A673 (cell line): ENCODE data around the gene M6PR. TPM values are rescaled to one million over a fixed set of nuclear protein-coding genes. Genes with fewer than 3 reads are reported as not detected.

Experiments
- BruUV-seq: library from RNA; stranded (reverse); fragments of 400-500 nt; replicated peaks from 2 replicates; lab custom pipeline; 2021; lab: Mats Ljungman, UMichigan
- CTCF ChIA-PET: fragments of 300-600 bp; sonication (Branson Sonifier 250); formaldehyde crosslinking; loops from one replicate; lab custom pipeline; 2022; ENCODE audit warnings: antibody characterized with exemption; lab: Charles Lee
- POLR2A ChIA-PET: fragments of 300-600 bp; sonication (Branson Sonifier 250); formaldehyde crosslinking; loops from one replicate; lab custom pipeline; 2022; ENCODE audit warnings: antibody characterized with exemption; ENCODE audit not compliant: low non-redundant PET; lab: Charles Lee
- DNase-seq: peaks from one replicate; pipeline ENCODE4 v3.0.0-alpha.2; 2015; ENCODE audit warnings: low spot score
- H3K27ac ChIP-seq: fragments of 200-600 bp; sonication (generic); 2 replicates; pipeline ENCODE4 v1.5.1; 2016; ENCODE audit warnings: mixed run types, low read depth, mild to moderate bottlenecking, mixed read lengths, antibody characterized with exemption, low read length; ENCODE audit not compliant: poor library complexity, severe bottlenecking
- H3K27me3 ChIP-seq: fragments of 200-600 bp; sonication (generic); replicated peaks from 2 replicates; pipeline ENCODE4 v1.6.1; 2017; ENCODE audit warnings: mixed run types, low read depth, mild to moderate bottlenecking, mixed read lengths, antibody characterized with exemption, low read length; ENCODE audit not compliant: insufficient read depth, poor library complexity
- H3K36me3 ChIP-seq: fragments of 200-600 bp; sonication (generic); 2 replicates; pipeline ENCODE4 v1.6.1; 2016; ENCODE audit warnings: mixed run types, mild to moderate bottlenecking, mixed read lengths, antibody characterized with exemption, low read length; ENCODE audit not compliant: insufficient read depth, poor library complexity, severe bottlenecking
- H3K4me1 ChIP-seq: fragments of 200-600 bp; sonication (generic); 2 replicates; pipeline ENCODE4 v1.6.1; 2017; ENCODE audit warnings: mixed run types, mild to moderate bottlenecking, mixed read lengths, antibody characterized with exemption, low read length; ENCODE audit not compliant: insufficient read depth, poor library complexity, severe bottlenecking
- H3K4me3 ChIP-seq: fragments of 200-600 bp; sonication (generic); 2 replicates; pipeline ENCODE4 v1.5.1; 2016; ENCODE audit warnings: low read depth, mixed run types, mild to moderate bottlenecking, mixed read lengths, low read length; ENCODE audit not compliant: poor library complexity, severe bottlenecking
- H3K9me3 ChIP-seq: fragments of 200-600 bp; sonication (generic); 2 replicates; pipeline ENCODE4 v1.6.1; 2016; ENCODE audit warnings: mixed run types, low read depth, mild to moderate bottlenecking, mixed read lengths, antibody characterized with exemption, low read length; ENCODE audit not compliant: poor library complexity, severe bottlenecking
- CTCF ChIP-seq: fragments of 300-800, 200-600 bp; sonication (generic); conservative IDR thresholded peaks from 2 replicates; pipeline ENCODE4 v1.5.1; 2017; ENCODE audit warnings: low read depth, mild to moderate bottlenecking, antibody characterized with exemption, low read length, moderate library complexity, mixed read lengths
- EZH2 ChIP-seq: fragments of 200-600 bp; sonication (generic); IDR thresholded peaks from 2 replicates; pipeline ENCODE4 v1.6.1; 2017; ENCODE audit warnings: borderline replicate concordance, low read depth, mild to moderate bottlenecking, mixed read lengths, antibody characterized with exemption, low read length; ENCODE audit not compliant: poor library complexity, severe bottlenecking
- intact Hi-C: fragments of 100-400 bp; cut with micrococcal nuclease; formaldehyde crosslinking; loops from one replicate; pipeline ENCODE4 v1.10.0; 2022; ENCODE audit not compliant: unreplicated experiment
- total RNA-seq: library from RNA; stranded (reverse); gene quantifications from 2 replicates; pipeline ENCODE4 v1.2.3, GENCODE V29; 2021

Gene M6PR
- total RNA-seq, 1 experiment from 2014 or later = 160 TPM

GRCh38 chr12:8950221-8950527 lies 729 bp upstream of the M6PR start:
- H3K27me3 ChIP-seq = no peaks in the 10 kb centered on the region
- peaks cover 16% of the 10 kb centered on the region for H3K4me1 ChIP-seq
- TSS peak; percentile 70 for BruUV-seq
- ChIA-PET POLR2A (no interaction called here), CTCF (interaction anchor here (0.8 to 0.9 kb wide), 2 partner anchors 99 to 293 kb away, joined by 3 to 4 read pairs; no protein-coding TSS in a partner anchor)
- no peaks in the 10 kb centered on the region for H3K9me3 ChIP-seq
- peaks cover 12% of the 10 kb centered on the region for H3K36me3 ChIP-seq
- intact Hi-C loops = loop anchor here (1.0 kb wide), 1 partner anchor 89 kb away; no protein-coding TSS in a partner anchor
- H3K27ac ChIP-seq = peak overlapping the region; percentile 96
- DNase-seq = no peak
- TF ChIP-seq EZH2 (no peak), CTCF (no peak)
- H3K4me3 ChIP-seq = peak overlapping the region; percentile 80

- Histone ChIP-seq H3K36me3 (peaks cover 24% of the 10 kb centered on the region), H3K4me3 (peak overlapping the region; percentile 80), H3K27me3 (no peaks in the 10 kb centered on the region), H3K9me3 (no peaks in the 10 kb centered on the region), H3K27ac (peak overlapping the region; percentile 96), H3K4me1 (peaks cover 16% of the 10 kb centered on the region)
- ChIA-PET POLR2A (no interaction called here), CTCF (interaction anchor here (0.8 to 0.9 kb wide), 3 partner anchors 34 to 267 kb away, joined by 3 to 4 read pairs (median 4); partner anchors contain the start of gene PHC1)
- DNase-seq = peak; percentile 57
- no peak for TF ChIP-seq CTCF
- intact Hi-C loops = loop anchor here (5.0 kb wide), 1 partner anchor 37 kb away; the partner anchor contains the start of gene PHC1
- TSS peak; percentile 63 for BruUV-seq
Measured at GRCh38 chr12:8948701-8949341, 624 bp downstream of the M6PR start.

- POLR2A ChIA-PET = no interaction called here
- H3K4me3 ChIP-seq = peak overlapping the region; percentile 80
- TF ChIP-seq CTCF (no peak), EZH2 (no peak)
Measured at GRCh38 chr12:8947737-8948136, 1.7 kb downstream of the M6PR start.

More at GRCh38 chr12:8947737-8948136, 1.7 kb downstream of the M6PR start:
- Histone ChIP-seq H3K27ac (no peak overlapping the region), H3K27me3 (no peaks in the 10 kb centered on the region), H3K36me3 (peaks cover 34% of the 10 kb centered on the region), H3K4me1 (peaks cover 16% of the 10 kb centered on the region), H3K9me3 (no peaks in the 10 kb centered on the region)
- no peak for DNase-seq
- intact Hi-C loops = loop anchor here (5.0 kb wide), 1 partner anchor 35 kb away; the partner anchor contains the start of gene PHC1
- no TSS peak for BruUV-seq
- CTCF ChIA-PET = no interaction called here
